GM23338 (cell line): ENCODE results near the gene KRAS. TPM values are rescaled to one million over a fixed set of nuclear protein-coding genes. Genes with fewer than 3 reads are reported as not detected.
A peak's percentile ranks its signal among the peaks of the same experiment; 100 is the strongest.

Experiments
- ATAC-seq: fragments of 200-7000 bp; cut with Tn5 transposase; 3 replicates; pipeline ENCODE4 v1.9.1; 2020
- DNase-seq: peaks from one replicate; pipeline ENCODE4 v3.0.0-alpha.2; 2015; ENCODE audit warnings: low spot score
- H2AFZ ChIP-seq: fragments of 200-600 bp; sonication (generic); 2 replicates; pipeline ENCODE4 v1.8.0; 2016; ENCODE audit warnings: antibody characterized with exemption, mild to moderate bottlenecking, moderate library complexity
- H3F3A ChIP-seq: fragments of 200-600 bp; sonication (generic); replicated peaks from 2 replicates; pipeline ENCODE4 v1.8.0; 2017; ENCODE audit warnings: antibody characterized with exemption, mixed run types, low read depth
- H3K27ac ChIP-seq: fragments of 200-600 bp; sonication (generic); 2 replicates; pipeline ENCODE4 v1.6.1; 2016; ENCODE audit warnings: low read depth
- H3K27me3 ChIP-seq: fragments of 200-600 bp; sonication (generic); 2 replicates; pipeline ENCODE4 v1.8.0; 2016; ENCODE audit warnings: mild to moderate bottlenecking, mixed run types, moderate library complexity; ENCODE audit not compliant: insufficient read depth
- H3K36me3 ChIP-seq: fragments of 200-600 bp; sonication (generic); 2 replicates; pipeline ENCODE4 v1.8.0; 2016; ENCODE audit warnings: mild to moderate bottlenecking; ENCODE audit not compliant: insufficient read depth
- H3K4me1 ChIP-seq: fragments of 200-600 bp; sonication (generic); 2 replicates; pipeline ENCODE4 v1.8.0; 2016; ENCODE audit warnings: mild to moderate bottlenecking, moderate library complexity; ENCODE audit not compliant: insufficient read depth
- H3K4me2 ChIP-seq: fragments of 200-600 bp; sonication (generic); 2 replicates; pipeline ENCODE4 v1.7.1; 2017; ENCODE audit warnings: mixed run types
- H3K4me3 ChIP-seq: fragments of 200-600 bp; sonication (generic); 2 replicates; pipeline ENCODE4 v1.6.1; 2016; ENCODE audit warnings: mixed run types
- H3K79me2 ChIP-seq: fragments of 200-600 bp; sonication (generic); replicated peaks from 2 replicates; pipeline ENCODE4 v1.8.0; 2017; ENCODE audit warnings: mild to moderate bottlenecking; ENCODE audit not compliant: insufficient read depth
- H3K9me2 ChIP-seq: fragments of 200-600 bp; sonication (generic); 2 replicates; pipeline ENCODE4 v1.8.0; 2017; ENCODE audit not compliant: insufficient read depth
- H4K20me1 ChIP-seq: fragments of 200-600 bp; sonication (generic); replicated peaks from 2 replicates; pipeline ENCODE4 v1.8.0; 2017; ENCODE audit warnings: mild to moderate bottlenecking; ENCODE audit not compliant: insufficient read depth
- H3K27ac Mint-ChIP-seq: 2 replicates; pipeline ENCODE4 v1.8.0; 2020; ENCODE audit warnings: inconsistent platforms, mild to moderate bottlenecking, moderate library complexity, mixed read lengths
- H3K27me3 Mint-ChIP-seq: 3 replicates; pipeline ENCODE4 v1.8.0; 2022; ENCODE audit warnings: low read depth, mild to moderate bottlenecking, moderate library complexity, mixed read lengths, inconsistent platforms; ENCODE audit not compliant: insufficient read depth, poor library complexity
- H3K36me3 Mint-ChIP-seq: 3 replicates; pipeline ENCODE4 v1.8.0; 2021; ENCODE audit warnings: low read depth, mild to moderate bottlenecking, inconsistent platforms, moderate library complexity, mixed read lengths
- H3K4me1 Mint-ChIP-seq: 3 replicates; pipeline ENCODE4 v1.8.0; 2020; ENCODE audit warnings: mild to moderate bottlenecking, inconsistent platforms, mixed read lengths
- H3K4me3 Mint-ChIP-seq: 3 replicates; pipeline ENCODE4 v1.8.0; 2021; ENCODE audit warnings: moderate library complexity, mild to moderate bottlenecking, inconsistent platforms, mixed read lengths
- H3K9me3 Mint-ChIP-seq: 3 replicates; pipeline ENCODE4 v1.8.0; 2020; ENCODE audit warnings: moderate library complexity, mild to moderate bottlenecking, inconsistent platforms, mixed read lengths
- EZH2phosphoT487 ChIP-seq: fragments of 200-600 bp; sonication (generic); IDR thresholded peaks from one replicate; pipeline ENCODE4 v1.8.1; 2018; ENCODE audit warnings: antibody characterized with exemption; ENCODE audit not compliant: unreplicated experiment
- NANOG ChIP-seq: IDR thresholded peaks from 2 replicates; pipeline ENCODE4 v1.6.1; 2016; ENCODE audit warnings: antibody characterized with exemption, borderline replicate concordance
- POLR2AphosphoS5 ChIP-seq: IDR thresholded peaks from 2 replicates; pipeline ENCODE4 v1.6.1; 2016; ENCODE audit warnings: antibody characterized with exemption, low read depth
- REST ChIP-seq: IDR thresholded peaks from one replicate; pipeline ENCODE4 v1.6.1; 2018; ENCODE audit warnings: antibody characterized with exemption; ENCODE audit not compliant: unreplicated experiment
- long read RNA-seq: library from polyadenylated mRNA; unstranded; transcript quantifications from one replicate; pipeline ENCODE4 v2.0.0, GENCODE V29; 2020; ENCODE audit not compliant: unreplicated experiment
- polyA plus RNA-seq: library from polyadenylated mRNA; unstranded; fragments of >200 nt; fragmentation: Nextera tagmentation; extraction: Ambion mirVana; gene quantifications from 2 replicates; pipeline ENCODE4 v1.2.1, GENCODE V29; 2016
- total RNA-seq: library from RNA; depleted of rRNA; stranded (reverse); fragments of >200 nt; shearing (Covaris generic); gene quantifications from 2 replicates; pipeline ENCODE4 v1.2.3, GENCODE V29; 2014; rRNA removed
- TF ChIP-seq, protein P1 (sequence below): IDR thresholded peaks from 2 replicates; pipeline ENCODE4 v1.6.1; 2016; ENCODE audit warnings: antibody characterized with exemption
- TF ChIP-seq, protein P2 (sequence below), 2 experiments: fragments of 200-600 bp in 1 of 2; sonication (generic) in 1 of 2; conservative IDR thresholded peaks; 2 replicates each; pipeline versions ENCODE4 v1.5.1 to v1.6.1; 2016 to 2017; ENCODE audit warnings: antibody characterized with exemption in 2 of 2, low read depth in 2 of 2, mild to moderate bottlenecking in 2 of 2, moderate library complexity in 1 of 2

The KRAS gene
- total RNA-seq (51.0 and 54.7 TPM in 2 replicates), polyA plus RNA-seq (101 and 131 TPM in 2 replicates)
- long read RNA-seq, full-length matches to known transcripts = 32 of 46 reads
- long read RNA-seq, partial matches to known transcripts = 7 of 46 reads
- long read RNA-seq, other reads (novel, unspliced or antisense) = 7 of 46 reads

- Mint-ChIP-seq H3K4me3 (peak within 1 kb of the TSS; percentile 95), H3K27me3 (peaks cover 4% of the 10 kb centered on the region), H3K9me3 (no peaks in the 10 kb centered on the region), H3K27ac (peak within 1 kb of the TSS; percentile 90), H3K4me1 (peaks cover 26% of the 10 kb centered on the region), H3K36me3 (peaks cover 8% of the 10 kb centered on the region; the same call in 2 of the 3 replicates)
- H3K27me3 ChIP-seq = peaks cover 13% of the 10 kb centered on the region; the same call in 1 of the 2 replicates
- DNase-seq (peak; percentile 99), ATAC-seq (peak; percentile 88)
- H3K4me2 ChIP-seq = peak within 1 kb of the TSS; percentile 93
- H3K36me3 ChIP-seq = no peaks in the 10 kb centered on the region
- H4K20me1 ChIP-seq = peaks cover 25% of the 10 kb centered on the region
- no peaks in the 10 kb centered on the region for H3K9me2 ChIP-seq
- no peaks in the 10 kb centered on the region for H3F3A ChIP-seq
- peaks cover 42% of the 10 kb centered on the region for H3K79me2 ChIP-seq
- TF ChIP-seq REST = no peak
- TF ChIP-seq, protein P1, sequence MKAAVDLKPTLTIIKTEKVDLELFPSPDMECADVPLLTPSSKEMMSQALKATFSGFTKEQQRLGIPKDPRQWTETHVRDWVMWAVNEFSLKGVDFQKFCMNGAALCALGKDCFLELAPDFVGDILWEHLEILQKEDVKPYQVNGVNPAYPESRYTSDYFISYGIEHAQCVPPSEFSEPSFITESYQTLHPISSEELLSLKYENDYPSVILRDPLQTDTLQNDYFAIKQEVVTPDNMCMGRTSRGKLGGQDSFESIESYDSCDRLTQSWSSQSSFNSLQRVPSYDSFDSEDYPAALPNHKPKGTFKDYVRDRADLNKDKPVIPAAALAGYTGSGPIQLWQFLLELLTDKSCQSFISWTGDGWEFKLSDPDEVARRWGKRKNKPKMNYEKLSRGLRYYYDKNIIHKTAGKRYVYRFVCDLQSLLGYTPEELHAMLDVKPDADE = no peak
- TF ChIP-seq EZH2phosphoT487 = no peak
- TF ChIP-seq POLR2AphosphoS5 = peak; percentile 68
- H3K4me3 ChIP-seq = peak within 1 kb of the TSS; percentile 98
- H3K27ac ChIP-seq = peak within 1 kb of the TSS; percentile 79; the same call in 1 of the 2 replicates
- peaks cover 6% of the 10 kb centered on the region for H3K4me1 ChIP-seq
- peak within 1 kb of the TSS; percentile 88 for H2AFZ ChIP-seq
These were observed at the start of gene KRAS for GRCh38 chr12:25250744-25251730. TSS of gene KRAS (minus strand) at chr12:25250929.

- H3K9me3 Mint-ChIP-seq = no peaks in the 10 kb centered on the region
- no peaks in the 10 kb centered on the region for H3K36me3 ChIP-seq
- H3K27me3 ChIP-seq = no peaks in the 10 kb centered on the region
- H3K79me2 ChIP-seq = no peaks in the 10 kb centered on the region
- H3K27ac ChIP-seq = no peak overlapping the region
- no peak overlapping the region for H3K27ac Mint-ChIP-seq
- H3K4me2 ChIP-seq = no peak overlapping the region
- TF ChIP-seq, protein P2, sequence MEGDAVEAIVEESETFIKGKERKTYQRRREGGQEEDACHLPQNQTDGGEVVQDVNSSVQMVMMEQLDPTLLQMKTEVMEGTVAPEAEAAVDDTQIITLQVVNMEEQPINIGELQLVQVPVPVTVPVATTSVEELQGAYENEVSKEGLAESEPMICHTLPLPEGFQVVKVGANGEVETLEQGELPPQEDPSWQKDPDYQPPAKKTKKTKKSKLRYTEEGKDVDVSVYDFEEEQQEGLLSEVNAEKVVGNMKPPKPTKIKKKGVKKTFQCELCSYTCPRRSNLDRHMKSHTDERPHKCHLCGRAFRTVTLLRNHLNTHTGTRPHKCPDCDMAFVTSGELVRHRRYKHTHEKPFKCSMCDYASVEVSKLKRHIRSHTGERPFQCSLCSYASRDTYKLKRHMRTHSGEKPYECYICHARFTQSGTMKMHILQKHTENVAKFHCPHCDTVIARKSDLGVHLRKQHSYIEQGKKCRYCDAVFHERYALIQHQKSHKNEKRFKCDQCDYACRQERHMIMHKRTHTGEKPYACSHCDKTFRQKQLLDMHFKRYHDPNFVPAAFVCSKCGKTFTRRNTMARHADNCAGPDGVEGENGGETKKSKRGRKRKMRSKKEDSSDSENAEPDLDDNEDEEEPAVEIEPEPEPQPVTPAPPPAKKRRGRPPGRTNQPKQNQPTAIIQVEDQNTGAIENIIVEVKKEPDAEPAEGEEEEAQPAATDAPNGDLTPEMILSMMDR (conservative IDR thresholded peaks at IDR 0.05; ENCODE audit: low read depth in 2 of 2) = no peak
- no peak for TF ChIP-seq NANOG
- H2AFZ ChIP-seq = no peak overlapping the region
- ATAC-seq = no peak
- H3K36me3 Mint-ChIP-seq = no peaks in the 10 kb centered on the region
- H3K27me3 Mint-ChIP-seq = peaks cover 2% of the 10 kb centered on the region
- no peak for DNase-seq
- no peak overlapping the region for H3K4me3 Mint-ChIP-seq
- H3K4me1 Mint-ChIP-seq = 0 out of 3 replicates have a peak, but pooled peaks cover 5% of the 10 kb centered on the region
- H3F3A ChIP-seq = no peaks in the 10 kb centered on the region
- H3K9me2 ChIP-seq = no peaks in the 10 kb centered on the region
- no peaks in the 10 kb centered on the region for H3K4me1 ChIP-seq
- H4K20me1 ChIP-seq = no peaks in the 10 kb centered on the region
- no peak overlapping the region for H3K4me3 ChIP-seq
These were observed 45.7 kb upstream of the KRAS start for GRCh38 chr12:25296381-25296780.
